T-helper 2 cell treated with Interferon-gamma antibody and Interleukin-4, amounts not matched to agents 100 ng/mL and 5 ng/mL, for 36 hours (primary cell): ENCODE data around the gene CIITA. TPM values are rescaled to one million over a fixed set of nuclear protein-coding genes. Genes with fewer than 3 reads are reported as not detected.

Source experiments
- intact Hi-C: fragments of 100-400 bp; cut with micrococcal nuclease; formaldehyde crosslinking; loops from one replicate; pipeline ENCODE4 v1.15.1; 2023
- total RNA-seq: library from RNA; stranded (reverse); gene quantifications from 2 replicates; pipeline ENCODE4 v1.2.3, GENCODE V29; 2022

CIITA gene
- total RNA-seq, 1 donor from 2014 or later: 34.4 TPM

GRCh38 chr16:10878644-10879501 lies 1.9 kb downstream of the CIITA start:
- intact Hi-C loops: loop anchor here (5.0 kb wide), 2 partner anchors 492 to 1787 kb away; partner anchors contain the start of genes ATF7IP2 and HAPSTR1

GRCh38 chr16:10879681-10880589 lies 2.9 kb downstream of the CIITA start:
- intact Hi-C loops: loop anchor here (5.0 kb wide), 3 partner anchors 493 to 1788 kb away; partner anchors contain the start of genes ATF7IP2 and HAPSTR1

GRCh38 chr16:10880594-10881452 lies 3.8 kb downstream of the CIITA start:
- intact Hi-C loops: loop anchor here (5.0 kb wide), 1 partner anchor 559 kb away; no protein-coding TSS in a partner anchor

- intact Hi-C loops: loop anchor here (5.0 kb wide), 1 partner anchor 559 kb away; no protein-coding TSS in a partner anchor
Measured at GRCh38 chr16:10881479-10882030, 4.6 kb downstream of the CIITA start.

GRCh38 chr16:10883004-10883403 lies 6.0 kb downstream of the CIITA start:
- intact Hi-C loops: loop anchor here (5.0 kb wide), 1 partner anchor 561 kb away; no protein-coding TSS in a partner anchor

GRCh38 chr16:10885246-10885645 lies 8.2 kb downstream of the CIITA start:
- intact Hi-C loops: no loop called here

- intact Hi-C loops: no loop called here
Measured at GRCh38 chr16:10888320-10888937, 11.4 kb downstream of the CIITA start.

GRCh38 chr16:10889855-10890254 lies 12.9 kb downstream of the CIITA start:
- intact Hi-C loops: no loop called here

GRCh38 chr16:10892782-10893318 lies 15.8 kb downstream of the CIITA start:
- intact Hi-C loops: no loop called here

- intact Hi-C loops: no loop called here
Measured at GRCh38 chr16:10895053-10895946, 18.3 kb downstream of the CIITA start.

GRCh38 chr16:10896165-10896564 lies 19.2 kb downstream of the CIITA start:
- intact Hi-C loops: no loop called here

- intact Hi-C loops: no loop called here
Measured at GRCh38 chr16:10896723-10897122, 19.7 kb downstream of the CIITA start.

GRCh38 chr16:10897134-10897533 lies 20.1 kb downstream of the CIITA start:
- intact Hi-C loops: no loop called here

GRCh38 chr16:10902999-10903398 lies 26.0 kb downstream of the CIITA start:
- intact Hi-C loops: no loop called here

GRCh38 chr16:10906482-10906881 lies 29.5 kb downstream of the CIITA start:
- intact Hi-C loops: no loop called here

GRCh38 chr16:10906914-10907756 lies 30.1 kb downstream of the CIITA start:
- intact Hi-C loops: no loop called here

GRCh38 chr16:10907757-10908045 lies 30.7 kb downstream of the CIITA start:
- intact Hi-C loops: no loop called here

- intact Hi-C loops: no loop called here
Measured at GRCh38 chr16:10911267-10911666, 34.3 kb downstream of the CIITA start.
